Measurements from ENCODE around the gene PTPRT. TPM values are rescaled to one million over a fixed set of nuclear protein-coding genes. Genes with fewer than 3 reads are reported as not detected.
A peak's percentile ranks its signal among the peaks of the same experiment; 100 is the strongest.

Gene PTPRT
- total and polyA plus RNA-seq, 11 donors, result 0.04 to 2.5 (median 0.25) TPM; not detected in 2

GRCh38 chr20:42652266-42652665 lies 537.4 kb downstream of the PTPRT start:
- Histone ChIP-seq H3K27ac (no peak overlapping the region), H3K36me3 (no peaks in the 10 kb centered on the region), H3K27me3 (no peaks in the 10 kb centered on the region), H3K4me1 (no peaks in the 10 kb centered on the region), H3K4me3 (no peak overlapping the region), H3K9me3 (no peaks in the 10 kb centered on the region)
- DNase-seq, result no peak
- ATAC-seq, result peak in 1 of 4 donors; percentile 36
- no peak for TF ChIP-seq POLR2A (IDR thresholded peaks at IDR 0.05)
- no peak for TF ChIP-seq CTCF (IDR thresholded peaks at IDR 0.05)
- intact Hi-C loops (cut with DNase I), result no loop called here
- WGBS, 4 donors, result 21 to 28% (median 23%) methylated on average over 2 of the region's 2 CpGs

GRCh38 chr20:42650191-42650746 lies 539.4 kb downstream of the PTPRT start:
- intact Hi-C loops (cut with DNase I), result no loop called here
- H3K4me3 ChIP-seq, result no peak overlapping the region
- no peaks in the 10 kb centered on the region for H3K4me1 ChIP-seq
- no peak overlapping the region for H3K27ac ChIP-seq
- ATAC-seq, result no peak
- H3K36me3 ChIP-seq, result no peaks in the 10 kb centered on the region
- no peak for DNase-seq
- no peaks in the 10 kb centered on the region for H3K27me3 ChIP-seq
- no peak for TF ChIP-seq CTCF (IDR thresholded peaks at IDR 0.05)
- no peak for TF ChIP-seq POLR2A (IDR thresholded peaks at IDR 0.05)
- no peaks in the 10 kb centered on the region for H3K9me3 ChIP-seq

GRCh38 chr20:42649748-42650147 lies 540.0 kb downstream of the PTPRT start:
- intact Hi-C loops (cut with DNase I), result no loop called here
- no peaks in the 10 kb centered on the region for H3K27me3 ChIP-seq
- no peak for ATAC-seq

GRCh38 chr20:42646250-42646649 lies 543.5 kb downstream of the PTPRT start:
- Histone ChIP-seq H3K4me1 (no peaks in the 10 kb centered on the region), H3K4me3 (no peak overlapping the region), H3K27ac (no peak overlapping the region), H3K27me3 (no peaks in the 10 kb centered on the region), H3K9me3 (peaks cover 0 to 2% (median 0%) of the 10 kb centered on the region in 12 donors), H3K36me3 (no peaks in the 10 kb centered on the region)
- DNase-seq (no peak), ATAC-seq (no peak)
- TF ChIP-seq CTCF (IDR thresholded peaks at IDR 0.05) (no peak), POLR2A (IDR thresholded peaks at IDR 0.05) (no peak)
- WGBS, 4 donors, result 56 to 68% (median 67%) methylated on average over 3 of the region's 3 CpGs
- intact Hi-C loops (cut with DNase I), result no loop called here

More at GRCh38 chr20:42649748-42650147, 540.0 kb downstream of the PTPRT start:
- DNase-seq, result no peak
- TF ChIP-seq CTCF (IDR thresholded peaks at IDR 0.05) (no peak), POLR2A (IDR thresholded peaks at IDR 0.05) (no peak)
- Histone ChIP-seq H3K4me3 (no peak overlapping the region), H3K36me3 (no peaks in the 10 kb centered on the region), H3K27ac (no peak overlapping the region), H3K4me1 (no peaks in the 10 kb centered on the region), H3K9me3 (no peaks in the 10 kb centered on the region)
